Measurements from ENCODE around the gene BMS1. TPM values are rescaled to one million over a fixed set of nuclear protein-coding genes. Genes with fewer than 3 reads are reported as not detected.

BMS1 gene
- polyA plus RNA-seq, 1 of the 3 experiments (the other 2 are of a cell fraction) = 4.9 TPM

GRCh38 chr10:42876476-42876875 lies 93.9 kb downstream of the BMS1 start:
- WGBS (ENCODE audit: low lambda C conversion rate) = 78% methylated on average over 6 of the region's 9 CpGs
- H3K9me2 ChIP-seq = no peaks in the 10 kb centered on the region
- no peaks in the 10 kb centered on the region for H3K27me3 ChIP-seq (ENCODE audit: insufficient read depth)
- H4K20me1 ChIP-seq (ENCODE audit: insufficient read depth) = no peaks in the 10 kb centered on the region
- H2AFZ ChIP-seq (ENCODE audit: low read depth) = no peak overlapping the region
- H3K4me1 ChIP-seq (ENCODE audit: control insufficient read depth in 1 of 2, insufficient read depth in 2 of 2, low read depth in 1 of 2, low read length in 1 of 2) = peaks cover 0 to 73% of the 10 kb centered on the region in 2 experiments; a peak in 2 of 4 replicates
- no peaks in the 10 kb centered on the region for H3K79me2 ChIP-seq (ENCODE audit: insufficient read depth)
- no peak overlapping the region for H3K9ac ChIP-seq
- TF ChIP-seq SIN3A (IDR thresholded peaks at IDR 0.05; ENCODE audit: borderline replicate concordance, low read depth, low read length) (no peak), EP300 (IDR thresholded peaks at IDR 0.05; ENCODE audit: borderline replicate concordance in 1 of 2, low read depth in 1 of 2, low read length in 1 of 2) (no peak)
- no peaks in the 10 kb centered on the region for H3K36me3 ChIP-seq (replicated peaks in 1 of 2; ENCODE audit: control insufficient read depth in 1 of 2, insufficient read depth in 2 of 2, low read length in 1 of 2)
- no peaks in the 10 kb centered on the region for H3K9me3 ChIP-seq
- peak overlapping the region in 1 of 2 experiments; percentile 69; a peak in 2 of 4 replicates for H3K27ac ChIP-seq (ENCODE audit: low read depth in 2 of 2, low read length in 1 of 2)
- no peak for DNase-seq
- no peak overlapping the region for H3K4me3 ChIP-seq (ENCODE audit: low read depth in 2 of 2, low read length in 1 of 2)
- POLR2A ChIA-PET = interaction anchor here (1.2 kb wide), 1 partner anchor 184 kb away, joined by 3 read pairs; no protein-coding TSS in a partner anchor
- no peak overlapping the region for H3K4me2 ChIP-seq
- CTCF ChIA-PET = interaction anchor here (1.3 to 2.2 kb wide), 3 partner anchors 94 to 228 kb away, joined by 3 to 6 read pairs (median 6); no protein-coding TSS in a partner anchor
- H3F3A ChIP-seq (replicated peaks; ENCODE audit: insufficient read depth) = no peaks in the 10 kb centered on the region

- H3K9me3 ChIP-seq = no peaks in the 10 kb centered on the region
- POLR2A ChIA-PET = no interaction called here
- H4K20me1 ChIP-seq (ENCODE audit: insufficient read depth) = no peaks in the 10 kb centered on the region
- H3F3A ChIP-seq (replicated peaks; ENCODE audit: insufficient read depth) = no peaks in the 10 kb centered on the region
- WGBS (ENCODE audit: low lambda C conversion rate) = 60% methylated on average over 1 of the region's 6 CpGs
- H3K9ac ChIP-seq = no peak overlapping the region
- H3K9me2 ChIP-seq = no peaks in the 10 kb centered on the region
- H3K27me3 ChIP-seq (ENCODE audit: insufficient read depth) = no peaks in the 10 kb centered on the region
- H3K27ac ChIP-seq (ENCODE audit: low read depth in 2 of 2, low read length in 1 of 2) = peak overlapping the region in 1 of 2 experiments; percentile 69; a peak in 2 of 4 replicates
- H2AFZ ChIP-seq (ENCODE audit: low read depth) = no peak overlapping the region
- CTCF ChIA-PET = interaction anchor here (1.3 to 2.2 kb wide), 3 partner anchors 93 to 228 kb away, joined by 3 to 6 read pairs (median 6); no protein-coding TSS in a partner anchor
- H3K36me3 ChIP-seq (replicated peaks in 1 of 2; ENCODE audit: control insufficient read depth in 1 of 2, insufficient read depth in 2 of 2, low read length in 1 of 2) = no peaks in the 10 kb centered on the region
- no peak for DNase-seq
- H3K4me2 ChIP-seq = no peak overlapping the region
- peaks cover 0 to 69% of the 10 kb centered on the region in 2 experiments; a peak in 2 of 4 replicates for H3K4me1 ChIP-seq (ENCODE audit: control insufficient read depth in 1 of 2, insufficient read depth in 2 of 2, low read depth in 1 of 2, low read length in 1 of 2)
- TF ChIP-seq SMC3 (IDR thresholded peaks at IDR 0.05; ENCODE audit: low read depth, low read length) (no peak), EP300 (IDR thresholded peaks at IDR 0.05; ENCODE audit: borderline replicate concordance in 1 of 2, low read depth in 1 of 2, low read length in 1 of 2) (no peak), FOXM1 (IDR thresholded peaks at IDR 0.05; ENCODE audit: low read depth) (no peak), NRF1 (IDR thresholded peaks at IDR 0.05; ENCODE audit: low read depth, low read length) (no peak), MEF2A (IDR thresholded peaks at IDR 0.05; ENCODE audit: borderline replicate concordance, low read depth) (no peak), CHD2 (IDR thresholded peaks at IDR 0.05; ENCODE audit: low read length, partially characterized antibody) (no peak), JUND (IDR thresholded peaks at IDR 0.05) (no peak), POLR2AphosphoS5 (IDR thresholded peaks at IDR 0.05; ENCODE audit: low read depth, low read length) (no peak), MAX (IDR thresholded peaks at IDR 0.05; ENCODE audit: low read depth) (no peak), NFIC (IDR thresholded peaks at IDR 0.05; ENCODE audit: borderline replicate concordance) (no peak), ELF1 (IDR thresholded peaks at IDR 0.05) (no peak), USF1 (IDR thresholded peaks at IDR 0.05; ENCODE audit: borderline replicate concordance, low read depth) (no peak), YY1 (IDR thresholded peaks at IDR 0.05; ENCODE audit: low read depth) (no peak), TCF12 (IDR thresholded peaks at IDR 0.05) (no peak), CTCF (IDR thresholded peaks at IDR 0.05) (no peak), RFX5 (IDR thresholded peaks at IDR 0.05; ENCODE audit: low read length) (no peak), ZBTB33 (IDR thresholded peaks at IDR 0.05; ENCODE audit: borderline replicate concordance, low read depth) (no peak)
- no peaks in the 10 kb centered on the region for H3K79me2 ChIP-seq (ENCODE audit: insufficient read depth)
- H3K4me3 ChIP-seq (ENCODE audit: low read depth in 2 of 2, low read length in 1 of 2) = no peak overlapping the region; a peak in 1 of 4 replicates
Measured at GRCh38 chr10:42876945-42877344, 94.3 kb downstream of the BMS1 start.
